Measurements from ENCODE around the gene TMEM185A. TPM values are rescaled to one million over a fixed set of nuclear protein-coding genes. Genes with fewer than 3 reads are reported as not detected.

The TMEM185A gene
- total RNA-seq = 9.1 and 14.6 TPM in 2 replicates

DNA sequence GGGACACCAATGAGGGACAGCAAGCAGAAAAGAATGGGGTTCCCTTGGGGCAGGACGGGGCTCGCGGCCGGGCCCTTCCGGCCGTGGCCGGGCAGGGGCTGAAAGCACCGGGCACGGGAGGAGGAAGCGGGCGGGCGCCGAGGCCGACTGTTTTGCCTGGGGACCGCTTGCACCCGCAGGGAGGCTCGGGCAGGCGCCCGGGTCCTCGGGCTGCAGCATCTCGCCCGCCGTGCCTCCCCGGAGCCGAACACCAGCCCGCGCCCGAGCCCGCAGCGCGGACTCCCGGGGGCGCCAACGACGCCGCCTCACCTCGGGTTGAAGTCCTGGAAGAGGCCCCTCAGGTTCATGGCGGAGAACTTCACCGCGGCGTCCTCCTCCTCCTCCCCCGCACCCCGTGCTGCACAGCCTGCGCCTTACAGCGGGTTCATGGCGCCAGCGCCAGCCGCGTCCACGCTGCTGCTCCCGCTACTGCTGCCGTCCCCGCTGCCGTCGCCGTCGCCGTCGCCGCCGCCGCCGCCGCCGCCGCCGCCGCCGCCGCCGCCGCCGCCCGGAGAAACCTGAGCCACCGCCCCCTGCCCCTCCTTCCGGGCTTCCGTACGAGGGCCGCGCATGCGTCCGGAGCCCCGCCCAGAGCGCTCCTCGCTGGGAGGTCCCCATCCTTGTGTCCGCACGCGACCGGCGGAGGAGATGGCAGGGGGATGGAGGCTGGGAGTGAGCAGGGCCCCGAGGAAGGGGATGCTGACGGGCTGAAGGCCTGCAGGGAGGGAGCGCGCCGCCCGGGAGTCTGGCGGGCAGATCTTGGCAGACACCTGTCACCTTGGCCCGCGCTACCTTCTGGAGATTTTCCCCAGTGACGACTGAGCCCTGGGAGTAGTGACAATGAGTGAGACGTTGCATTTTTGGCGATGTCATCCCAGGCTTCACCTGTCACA, at the start of gene TMEM185A:
TSS of gene TMEM185A (minus strand) at position 559 of the 932 bp plus-strand sequence. CDS start at position 347, 212 bp downstream.

DNA sequence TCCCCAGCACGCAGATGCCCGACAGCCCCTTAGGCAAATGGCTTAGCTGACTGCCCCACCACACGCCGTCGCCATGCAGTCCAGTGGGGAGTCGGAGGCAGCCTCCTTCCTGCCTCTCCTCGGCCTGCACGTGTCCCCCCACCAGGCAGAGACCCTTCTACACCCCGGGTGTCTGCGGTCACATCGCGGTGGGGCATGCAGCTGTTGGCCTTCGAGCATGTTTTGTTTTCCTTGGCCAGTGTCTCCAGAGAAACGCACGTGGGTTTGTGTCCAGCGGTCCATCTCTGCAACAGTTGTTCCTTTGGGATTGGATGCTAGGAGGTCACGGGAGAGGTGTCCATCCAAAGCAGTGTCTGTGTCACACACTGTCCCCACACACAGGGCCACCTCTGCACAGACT, 36.4 kb downstream of the TMEM185A start, which contains the start of gene HSFX2:
TSS of gene HSFX2 (minus strand) at position 101 of the 400 bp plus-strand sequence. CDS start 614 bp downstream, outside the sequence.

DNA sequence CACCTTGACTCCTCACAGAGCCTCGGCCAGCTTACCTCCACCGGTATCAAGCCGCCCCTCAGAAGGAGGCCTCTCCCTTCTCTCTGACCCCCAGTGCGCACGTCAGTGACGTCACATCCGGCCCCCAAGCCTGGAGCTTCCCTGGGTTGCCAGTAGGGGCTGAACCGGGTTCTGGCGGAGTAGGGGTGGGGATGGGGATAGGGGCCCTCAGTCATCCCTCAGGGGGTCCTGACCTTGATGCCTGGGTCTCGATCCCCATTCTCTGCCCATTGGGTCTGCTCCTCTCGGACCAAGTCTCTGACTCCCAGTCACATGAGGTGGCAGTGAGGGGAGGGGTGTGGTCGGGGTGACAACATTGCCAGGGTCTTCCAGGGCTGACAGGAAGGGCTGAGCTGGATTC, 44.2 kb downstream of the TMEM185A start, which contains the start of gene MAGEA9B:
TSS of gene MAGEA9B (minus strand) at position 101 of the 400 bp plus-strand sequence. CDS start 4,280 bp downstream, outside the sequence.

DNA sequence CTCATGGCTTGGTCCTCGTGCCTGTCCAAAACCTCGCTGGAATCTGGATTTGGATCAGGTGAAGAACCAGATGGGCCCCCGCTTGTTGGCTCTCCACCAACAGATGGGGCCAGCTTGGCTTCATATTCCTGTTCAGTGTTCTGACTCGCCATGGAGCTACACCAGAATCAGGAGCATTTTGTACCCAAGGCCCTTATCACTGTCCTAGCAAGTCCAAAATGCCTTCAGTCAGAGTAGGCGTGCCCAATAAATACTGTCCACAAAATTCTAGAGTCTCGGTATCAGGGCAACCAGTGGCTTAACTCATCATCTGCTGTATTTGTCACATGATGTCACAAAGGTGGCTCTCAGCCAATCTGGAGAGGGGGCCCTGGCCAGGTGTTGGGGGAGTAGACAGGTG, 81.9 kb downstream of the TMEM185A start, which contains the start of gene HSFX3:
TSS of gene HSFX3 (minus strand) at position 224 of the 400 bp plus-strand sequence. CDS start at position 152, 72 bp downstream.

Other genes with a start within 250 kb of the TMEM185A start
- gene IDS, start 126.5 kb downstream of the TMEM185A start, total RNA-seq = 42.2 and 53.2 TPM in 2 replicates
- gene EOLA1, start 90.8 kb downstream of the TMEM185A start, total RNA-seq = 6.4 and 8.2 TPM in 2 replicates
- not detected in 2 replicates for gene HSFX3, start 81.9 kb downstream of the TMEM185A start, total RNA-seq
- gene MAGEA9B, start 44.3 kb downstream of the TMEM185A start, total RNA-seq = not detected in 2 replicates
- 0.25 TPM in 1 of 2 replicates, not detected in the other for gene HSFX2, start 36.5 kb downstream of the TMEM185A start, total RNA-seq
- gene MAGEA11, start 80.3 kb upstream of the TMEM185A start, total RNA-seq = not detected in 2 replicates
- 0.13 and 0.81 TPM in 2 replicates for gene HSFX1, start 142.3 kb upstream of the TMEM185A start, total RNA-seq
- gene MAGEA9, start 150.1 kb upstream of the TMEM185A start, total RNA-seq = not detected in 2 replicates
- not detected in 2 replicates for gene MAGEA8, start 249.4 kb upstream of the TMEM185A start, total RNA-seq